ENCODE data around the gene ADAMTSL2.

Gene ADAMTSL2

GRCh38 chr9:133576875-133577736 is 42.6 kb downstream of the ADAMTSL2 start:
- ATAC-seq: no peak

GRCh38 chr9:133577737-133578112 is 43.2 kb downstream of the ADAMTSL2 start:
- ATAC-seq: no peak

- ATAC-seq: no peak
Measured at GRCh38 chr9:133578524-133579441, 44.3 kb downstream of the ADAMTSL2 start.

- ATAC-seq: no peak
Measured at GRCh38 chr9:133579601-133580418, 45.3 kb downstream of the ADAMTSL2 start.

- no peak for ATAC-seq
Measured at GRCh38 chr9:133580419-133580738, 45.9 kb downstream of the ADAMTSL2 start.

- no peak for ATAC-seq
Measured at GRCh38 chr9:133581011-133581410, 46.5 kb downstream of the ADAMTSL2 start.

GRCh38 chr9:133581513-133582343 is 47.2 kb downstream of the ADAMTSL2 start:
- ATAC-seq: no peak

GRCh38 chr9:133582501-133583045 is 48.1 kb downstream of the ADAMTSL2 start:
- no peak for ATAC-seq

- ATAC-seq: no peak
Measured at GRCh38 chr9:133583111-133583510, 48.6 kb downstream of the ADAMTSL2 start.

- no peak for ATAC-seq
Measured at GRCh38 chr9:133583586-133583985, 49.1 kb downstream of the ADAMTSL2 start.

GRCh38 chr9:133584167-133584558 is 49.7 kb downstream of the ADAMTSL2 start:
- no peak for ATAC-seq

- no peak for ATAC-seq
Measured at GRCh38 chr9:133584559-133585476, 50.3 kb downstream of the ADAMTSL2 start.

- ATAC-seq: no peak
Measured at GRCh38 chr9:133585481-133586351, 51.2 kb downstream of the ADAMTSL2 start.

GRCh38 chr9:133587051-133587450 is 52.5 kb downstream of the ADAMTSL2 start:
- ATAC-seq: no peak

- no peak for ATAC-seq
Measured at GRCh38 chr9:133587466-133587865, 53.0 kb downstream of the ADAMTSL2 start.

- no peak for ATAC-seq
Measured at GRCh38 chr9:133589454-133590227, 55.1 kb downstream of the ADAMTSL2 start.

- ATAC-seq: no peak
Measured at GRCh38 chr9:133590231-133590855, 55.8 kb downstream of the ADAMTSL2 start.
